ENCODE measurements around the gene DGKG. TPM values are rescaled to one million over a fixed set of nuclear protein-coding genes. Genes with fewer than 3 reads are reported as not detected.
A peak's percentile ranks its signal among the peaks of the same experiment; 100 is the strongest.

DGKG gene
- total RNA-seq, 5 donors from 2014 or later (not counting 1 experiment from before 2014, with no cell fraction given): 0.03 to 0.10 TPM; not detected in 3

DNA sequence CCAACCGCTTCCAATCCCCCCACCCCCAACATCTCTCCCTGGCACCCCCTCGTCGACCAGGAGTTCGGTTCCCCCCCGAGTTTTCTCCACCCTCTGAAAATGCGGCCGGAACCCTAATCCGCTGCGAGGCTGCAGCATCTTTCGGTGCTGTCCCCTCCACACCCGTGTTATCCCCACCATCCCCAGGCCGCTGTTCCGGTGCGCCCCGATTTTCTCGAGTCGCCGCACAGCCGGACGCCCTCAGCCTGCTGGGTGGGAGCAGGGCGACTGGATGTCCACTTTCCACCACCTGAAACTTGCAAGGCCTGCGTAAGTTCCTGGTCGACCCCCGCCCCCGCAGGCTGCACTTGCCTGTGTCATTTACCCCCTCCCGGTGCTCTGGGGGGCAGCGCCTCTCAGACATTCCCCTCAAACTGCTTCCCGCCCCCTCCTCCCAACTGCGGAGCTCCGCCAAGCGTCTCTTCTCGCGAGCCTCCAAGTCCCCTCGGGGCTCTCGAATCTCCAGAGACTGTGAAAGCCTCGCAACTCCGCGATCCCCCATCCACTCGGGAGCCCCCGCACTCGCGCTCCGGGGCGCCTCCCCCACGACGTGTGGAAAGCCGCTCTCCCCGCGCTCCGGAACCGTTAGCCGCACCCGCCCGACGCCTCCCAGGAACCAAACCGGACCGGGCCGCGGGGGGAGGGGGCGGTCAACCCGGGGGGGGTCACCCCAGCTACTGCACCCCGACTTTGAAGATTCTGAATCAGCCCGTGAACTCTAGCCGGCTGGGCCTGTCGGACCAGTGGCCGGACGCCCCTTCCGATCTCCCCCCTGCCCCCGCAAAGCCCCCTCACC, 253.7 kb downstream of the DGKG start:
- DNase-seq (peak in 9 of 35 experiments; percentile 3 to 34 (median 13)), ATAC-seq (replicated peaks in 1 of 4) (no peak)
- Mint-ChIP-seq H3K27me3 (peaks cover 70 to 80% of the 10 kb centered on the region in 2 donors), H3K9me3 (no peaks in the 10 kb centered on the region), H3K27ac (no peak overlapping the region), H3K36me3 (no peaks in the 10 kb centered on the region), H3K4me3 (peak overlapping the region; percentile 84 to 91 (median 89)), H3K4me1 (peaks cover 37 to 42% (median 37%) of the 10 kb centered on the region in 3 donors)
- Histone ChIP-seq H3K27me3 (replicated peaks in 1 of 2; ENCODE audit: control insufficient read depth in 2 of 2, extremely low read depth in 1 of 2, insufficient read depth in 2 of 2, low read length in 1 of 2) (peaks cover 16 to 55% of the 10 kb centered on the region in 2 experiments), H3K4me1 (ENCODE audit: control insufficient read depth in 1 of 2, extremely low read depth in 1 of 2, insufficient read depth in 2 of 2, low read length in 2 of 2) (peaks cover 15 to 41% of the 10 kb centered on the region in 2 experiments), H3K9me3 (no peaks in the 10 kb centered on the region), H3K27ac (ENCODE audit: low read length) (no peak overlapping the region), H3K36me3 (ENCODE audit: control insufficient read depth in 2 of 2, extremely low read depth in 1 of 2, insufficient read depth in 1 of 2, low read length in 1 of 2) (no peaks in the 10 kb centered on the region), H3K4me3 (ENCODE audit: control insufficient read depth in 1 of 2, extremely low read depth in 1 of 2, low read length in 1 of 2) (peak overlapping the region; percentile 47 to 93)
- CTCF ChIA-PET: interaction anchor here (0.6 to 1.6 kb wide), 3 partner anchors 14 to 462 kb away, joined by 4 to 5 read pairs (median 4); partner anchors contain the start of gene DNAJB11 (in 1 of the 2)
- POLR2A ChIA-PET: interaction anchor here in 1 of 2 donors (0.7 to 1.1 kb wide), 2 partner anchors 21 to 113 kb away, joined by 4 to 8 read pairs; no protein-coding TSS in a partner anchor
- WGBS (ENCODE audit: insufficient coverage): under 1% methylated on average over 67 of the region's 69 CpGs

DNA sequence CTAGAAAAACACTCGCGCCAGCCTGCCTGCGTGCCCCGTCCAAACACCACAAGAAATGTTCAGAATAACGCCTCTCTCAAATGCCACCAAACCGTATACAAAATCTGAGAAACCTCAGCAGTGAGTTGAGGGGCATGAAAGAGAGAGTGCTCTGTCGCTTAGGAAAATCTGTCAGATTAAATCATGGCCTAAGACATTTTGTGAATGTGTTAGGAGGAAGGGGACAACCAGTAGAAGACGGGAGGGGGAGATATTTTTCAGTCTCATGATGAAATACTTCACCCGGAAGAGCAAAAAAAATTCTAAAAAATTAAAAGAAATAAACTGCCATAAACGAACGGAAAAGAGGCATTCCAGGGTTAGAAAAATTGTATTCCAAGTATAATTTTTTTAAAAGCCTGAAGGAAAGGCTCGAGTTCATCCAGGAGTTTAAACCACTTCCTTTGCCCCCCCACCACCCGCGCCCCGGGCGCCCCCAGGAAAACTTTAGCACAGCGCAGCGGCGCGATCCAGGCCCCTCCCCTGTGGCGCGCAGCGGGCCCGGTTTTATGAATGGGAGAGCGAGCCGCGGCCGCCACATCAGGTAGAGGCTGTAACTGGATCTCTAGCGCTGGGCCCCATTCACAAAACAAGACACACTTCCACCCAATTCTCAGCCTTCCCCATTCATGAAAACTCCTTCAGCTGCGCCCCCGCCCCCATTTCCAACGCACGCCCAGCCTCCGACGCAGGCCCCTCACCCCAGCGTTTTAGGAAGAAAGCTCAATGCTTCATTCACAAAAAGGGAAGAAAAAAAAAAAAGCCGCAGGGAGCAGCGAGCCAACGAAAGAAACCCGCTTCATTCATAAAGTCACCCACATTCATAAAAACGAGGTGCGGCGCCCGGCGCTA, 254.6 kb downstream of the DGKG start:
- Mint-ChIP-seq H3K4me1 (peaks cover 37 to 42% (median 37%) of the 10 kb centered on the region in 3 donors), H3K27me3 (peaks cover 69 to 81% of the 10 kb centered on the region in 2 donors), H3K4me3 (peak overlapping the region; percentile 84 to 91 (median 89)), H3K36me3 (no peaks in the 10 kb centered on the region), H3K9me3 (no peaks in the 10 kb centered on the region), H3K27ac (peak overlapping the region in 1 of 2 donors; percentile 31)
- ATAC-seq (replicated peaks in 1 of 4) (peak in 3 of 4 experiments; percentile 37 to 49 (median 47)), DNase-seq (peak in 31 of 35 experiments; percentile 15 to 59 (median 36))
- peak overlapping the region; percentile 47 to 93 for H3K4me3 ChIP-seq (ENCODE audit: control insufficient read depth in 1 of 2, extremely low read depth in 1 of 2, low read length in 1 of 2)
- ChIA-PET CTCF (interaction anchor here (0.6 to 0.7 kb wide), 2 partner anchors 15 to 364 kb away, joined by 4 read pairs; no protein-coding TSS in a partner anchor), POLR2A (interaction anchor here in 1 of 2 donors (0.7 to 1.1 kb wide), 2 partner anchors 20 to 113 kb away, joined by 4 to 8 read pairs; no protein-coding TSS in a partner anchor)
- H3K36me3 ChIP-seq (ENCODE audit: control insufficient read depth in 2 of 2, extremely low read depth in 1 of 2, insufficient read depth in 1 of 2, low read length in 1 of 2): no peaks in the 10 kb centered on the region
- H3K4me1 ChIP-seq (ENCODE audit: control insufficient read depth in 1 of 2, extremely low read depth in 1 of 2, insufficient read depth in 2 of 2, low read length in 2 of 2): peaks cover 15 to 41% of the 10 kb centered on the region in 2 experiments
- H3K27me3 ChIP-seq (replicated peaks in 1 of 2; ENCODE audit: control insufficient read depth in 2 of 2, extremely low read depth in 1 of 2, insufficient read depth in 2 of 2, low read length in 1 of 2): peaks cover 16 to 49% of the 10 kb centered on the region in 2 experiments
- no peak overlapping the region for H3K27ac ChIP-seq (ENCODE audit: low read length)
- no peaks in the 10 kb centered on the region for H3K9me3 ChIP-seq
- 1% methylated on average over 24 of the region's 45 CpGs for WGBS (ENCODE audit: insufficient coverage)

DNA sequence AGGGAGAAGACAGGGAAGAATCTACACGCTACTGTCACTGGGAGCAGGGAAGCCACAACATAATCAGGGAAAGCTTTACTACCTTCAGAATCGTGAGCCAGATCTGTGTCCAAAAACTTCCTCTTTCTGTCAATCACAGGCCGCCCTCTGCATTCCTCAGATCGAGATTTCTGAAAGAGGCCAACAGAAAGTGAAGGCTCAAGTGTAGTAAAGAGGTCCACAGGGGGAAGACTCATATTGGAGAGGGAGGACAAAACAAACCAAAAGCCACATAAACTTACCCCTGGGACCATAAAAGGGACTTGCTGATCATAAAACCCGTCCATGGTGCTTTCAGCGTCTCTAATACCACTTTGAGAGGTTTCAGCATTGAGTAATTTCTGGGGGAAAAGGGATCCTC, 256.5 kb downstream of the DGKG start:
- 100% methylated on average over 1 of the region's 6 CpGs for WGBS (ENCODE audit: insufficient coverage)
- no peaks in the 10 kb centered on the region for H3K36me3 ChIP-seq (ENCODE audit: control insufficient read depth in 2 of 2, extremely low read depth in 1 of 2, insufficient read depth in 1 of 2, low read length in 1 of 2)
- H3K27ac Mint-ChIP-seq: no peak overlapping the region
- no peak overlapping the region for H3K27ac ChIP-seq (ENCODE audit: low read length)
- DNase-seq (no peak), ATAC-seq (replicated peaks in 1 of 4) (no peak)
- no peaks in the 10 kb centered on the region for H3K36me3 Mint-ChIP-seq
- ChIA-PET CTCF (interaction anchor here in 1 of 2 donors (0.6 kb wide), 1 partner anchor 22 kb away, joined by 3 read pairs; no protein-coding TSS in a partner anchor), POLR2A (no interaction called here)
- H3K9me3 Mint-ChIP-seq: no peaks in the 10 kb centered on the region
- peaks cover 58 to 70% of the 10 kb centered on the region in 2 donors for H3K27me3 Mint-ChIP-seq
- no peak overlapping the region for H3K4me3 Mint-ChIP-seq
- peaks cover 13 to 41% of the 10 kb centered on the region in 2 experiments for H3K27me3 ChIP-seq (replicated peaks in 1 of 2; ENCODE audit: control insufficient read depth in 2 of 2, extremely low read depth in 1 of 2, insufficient read depth in 2 of 2, low read length in 1 of 2)
- peaks cover 15 to 35% of the 10 kb centered on the region in 2 experiments for H3K4me1 ChIP-seq (ENCODE audit: control insufficient read depth in 1 of 2, extremely low read depth in 1 of 2, insufficient read depth in 2 of 2, low read length in 2 of 2)
- H3K4me1 Mint-ChIP-seq: peaks cover 29 to 34% (median 31%) of the 10 kb centered on the region in 3 donors
- no peaks in the 10 kb centered on the region for H3K9me3 ChIP-seq
- no peak overlapping the region for H3K4me3 ChIP-seq (ENCODE audit: control insufficient read depth in 1 of 2, extremely low read depth in 1 of 2, low read length in 1 of 2)

GRCh38 chr3:186102687-186103086, 259.3 kb downstream of the DGKG start:
- CTCF ChIA-PET: interaction anchor here (0.7 kb wide), 2 partner anchors 57 to 468 kb away, joined by 5 to 7 read pairs; partner anchors contain the start of gene DNAJB11 (in 1 of the 2)
- H3K27me3 ChIP-seq (replicated peaks in 1 of 2; ENCODE audit: control insufficient read depth in 2 of 2, extremely low read depth in 1 of 2, insufficient read depth in 2 of 2, low read length in 1 of 2): peaks cover 11 to 25% of the 10 kb centered on the region in 2 experiments
- no peak for DNase-seq

GRCh38 chr3:186100398-186100797, 261.6 kb downstream of the DGKG start:
- no peaks in the 10 kb centered on the region for H3K9me3 Mint-ChIP-seq
- no peak overlapping the region for H3K4me3 Mint-ChIP-seq
- H3K4me1 Mint-ChIP-seq: peaks cover 0 to 7% (median 6%) of the 10 kb centered on the region in 3 donors
- no peak overlapping the region for H3K27ac Mint-ChIP-seq
- Histone ChIP-seq H3K27ac (ENCODE audit: low read length) (no peak overlapping the region), H3K4me1 (ENCODE audit: control insufficient read depth in 1 of 2, extremely low read depth in 1 of 2, insufficient read depth in 2 of 2, low read length in 2 of 2) (peaks cover 0 to 6% of the 10 kb centered on the region in 2 experiments), H3K36me3 (ENCODE audit: control insufficient read depth in 2 of 2, extremely low read depth in 1 of 2, insufficient read depth in 1 of 2, low read length in 1 of 2) (no peaks in the 10 kb centered on the region), H3K4me3 (ENCODE audit: control insufficient read depth in 1 of 2, extremely low read depth in 1 of 2, low read length in 1 of 2) (no peak overlapping the region), H3K27me3 (replicated peaks in 1 of 2; ENCODE audit: control insufficient read depth in 2 of 2, extremely low read depth in 1 of 2, insufficient read depth in 2 of 2, low read length in 1 of 2) (peaks cover 2 to 31% of the 10 kb centered on the region in 2 experiments), H3K9me3 (no peaks in the 10 kb centered on the region)
- H3K27me3 Mint-ChIP-seq: peaks cover 73 to 76% of the 10 kb centered on the region in 2 donors
- no peak for ATAC-seq (replicated peaks in 1 of 4)
- no peak for DNase-seq
- CTCF ChIA-PET: no interaction called here
- POLR2A ChIA-PET: no interaction called here
- no CpG with 5 or more reads among the region's 3 CpGs for WGBS (ENCODE audit: insufficient coverage)
- no peaks in the 10 kb centered on the region for H3K36me3 Mint-ChIP-seq

More at GRCh38 chr3:186102687-186103086, 259.3 kb downstream of the DGKG start:
- Mint-ChIP-seq H3K9me3 (no peaks in the 10 kb centered on the region), H3K4me3 (no peak overlapping the region), H3K4me1 (peaks cover 8 to 12% (median 10%) of the 10 kb centered on the region in 3 donors), H3K36me3 (no peaks in the 10 kb centered on the region), H3K27me3 (peaks cover 66 to 70% of the 10 kb centered on the region in 2 donors), H3K27ac (peak overlapping the region in 1 of 2 donors; percentile 40)
- H3K36me3 ChIP-seq (ENCODE audit: control insufficient read depth in 2 of 2, extremely low read depth in 1 of 2, insufficient read depth in 1 of 2, low read length in 1 of 2): no peaks in the 10 kb centered on the region
- H3K9me3 ChIP-seq: no peaks in the 10 kb centered on the region
- no peak overlapping the region for H3K27ac ChIP-seq (ENCODE audit: low read length)
- WGBS (ENCODE audit: insufficient coverage): 90% methylated on average over 3 of the region's 4 CpGs
- POLR2A ChIA-PET: interaction anchor here in 1 of 2 donors (0.7 kb wide), 1 partner anchor 37 kb away, joined by 7 read pairs; no protein-coding TSS in a partner anchor
- no peak for ATAC-seq (replicated peaks in 1 of 4)
- H3K4me3 ChIP-seq (ENCODE audit: control insufficient read depth in 1 of 2, extremely low read depth in 1 of 2, low read length in 1 of 2): no peak overlapping the region
- peaks cover 5 to 11% of the 10 kb centered on the region in 2 experiments for H3K4me1 ChIP-seq (ENCODE audit: control insufficient read depth in 1 of 2, extremely low read depth in 1 of 2, insufficient read depth in 2 of 2, low read length in 2 of 2)

All from T-cell (primary cell).